Hepatocyte (in vitro differentiated cells): ENCODE measurements around the gene CHRD. TPM values are rescaled to one million over a fixed set of nuclear protein-coding genes. Genes with fewer than 3 reads are reported as not detected.

Source experiments
- DNase-seq: peaks from one replicate; pipeline ENCODE4 v3.0.0-alpha.2; 2016; ENCODE audit warnings: low spot score
- H2AFZ ChIP-seq: fragments of 200-600 bp; sonication (generic); 2 replicates; pipeline ENCODE4 v1.6.0; 2016; ENCODE audit warnings: antibody characterized with exemption, mild to moderate bottlenecking
- H3K27ac ChIP-seq: fragments of 200-600 bp; sonication (generic); 2 replicates; pipeline ENCODE4 v1.5.1; 2016; ENCODE audit warnings: mild to moderate bottlenecking
- H3K27me3 ChIP-seq: fragments of 200-600 bp; sonication (generic); 2 replicates; pipeline ENCODE4 v1.6.1; 2016
- H3K36me3 ChIP-seq: fragments of 200-600 bp; sonication (generic); replicated peaks from 2 replicates; pipeline ENCODE4 v1.5.1; 2016; ENCODE audit warnings: low read depth; ENCODE audit not compliant: insufficient read depth
- H3K4me1 ChIP-seq: fragments of 200-600 bp; sonication (generic); 2 replicates; pipeline ENCODE4 v1.5.1; 2016; ENCODE audit warnings: mild to moderate bottlenecking, moderate library complexity; ENCODE audit not compliant: insufficient read depth
- H3K4me2 ChIP-seq: fragments of 200-600 bp; sonication (generic); 2 replicates; pipeline ENCODE4 v1.6.0; 2016
- H3K4me3 ChIP-seq: fragments of 200-600 bp; sonication (generic); 2 replicates; pipeline ENCODE4 v1.5.1; 2016; ENCODE audit warnings: mild to moderate bottlenecking
- H3K79me2 ChIP-seq: fragments of 200-600 bp; sonication (generic); 2 replicates; pipeline ENCODE4 v1.6.0; 2017; ENCODE audit warnings: mild to moderate bottlenecking
- H3K9me2 ChIP-seq: fragments of 200-600 bp; sonication (generic); replicated peaks from 2 replicates; pipeline ENCODE4 v1.6.0; 2017; ENCODE audit warnings: mild to moderate bottlenecking; ENCODE audit not compliant: insufficient read depth
- H3K9me3 ChIP-seq: fragments of 200-600 bp; sonication (generic); 2 replicates; pipeline ENCODE4 v1.5.1; 2016; ENCODE audit warnings: low read depth, mild to moderate bottlenecking
- H4K20me1 ChIP-seq: fragments of 200-600 bp; sonication (generic); 2 replicates; pipeline ENCODE4 v1.6.0; 2016; ENCODE audit warnings: mild to moderate bottlenecking; ENCODE audit not compliant: insufficient read depth, poor library complexity, severe bottlenecking
- CTCF ChIP-seq: fragments of 200-600 bp; sonication (generic); IDR thresholded peaks from 2 replicates; pipeline ENCODE4 v1.5.1; 2016; ENCODE audit warnings: antibody characterized with exemption, mild to moderate bottlenecking; ENCODE audit not compliant: poor library complexity
- EZH2 ChIP-seq: fragments of 200-600 bp; sonication (generic); IDR thresholded peaks from 2 replicates; pipeline ENCODE4 v1.6.1; 2016; ENCODE audit warnings: antibody characterized with exemption, mild to moderate bottlenecking, borderline replicate concordance
- EZH2phosphoT487 ChIP-seq: fragments of 200-600 bp; sonication (generic); IDR thresholded peaks from one replicate; pipeline ENCODE4 v1.6.1; 2018; ENCODE audit warnings: antibody characterized with exemption, mild to moderate bottlenecking, low read depth, moderate library complexity; ENCODE audit not compliant: unreplicated experiment, severe bottlenecking
- WGBS: methylation state at CpG from one replicate; pipeline ENCODE4 v1.1.6; 2016; ENCODE audit warnings: low lambda C conversion rate; ENCODE audit errors: missing lambda C conversion rate; 5-methylcytosine and 5-hydroxymethylcytosine counted together
- polyA plus RNA-seq: library from polyadenylated mRNA; unstranded; fragments of >200 nt; fragmentation: Nextera tagmentation; extraction: Ambion mirVana; gene quantifications from 2 replicates; pipeline ENCODE4 v1.2.1, GENCODE V29; 2016
- total RNA-seq: library from RNA; depleted of rRNA; stranded (reverse); fragments of >200 nt; gene quantifications from 2 replicates; pipeline ENCODE4 v1.2.3, GENCODE V29; 2014

The CHRD gene
- total and polyA plus RNA-seq, 2 experiments from 2014 or later: 13.6 to 16.1 TPM

GRCh38 chr3:184387174-184387714 lies 7.4 kb downstream of the CHRD start:
- H3K27me3 ChIP-seq: no peaks in the 10 kb centered on the region
- no peaks in the 10 kb centered on the region for H3K36me3 ChIP-seq
- TF ChIP-seq CTCF (no peak), EZH2 (no peak), EZH2phosphoT487 (no peak)
- no peaks in the 10 kb centered on the region for H3K4me1 ChIP-seq
- no peak overlapping the region for H3K4me2 ChIP-seq
- no peaks in the 10 kb centered on the region for H3K9me3 ChIP-seq
- H3K4me3 ChIP-seq: no peak overlapping the region
- no peak overlapping the region for H3K27ac ChIP-seq
- no peaks in the 10 kb centered on the region for H3K79me2 ChIP-seq
- 96% methylated on average over 12 of the region's 12 CpGs for WGBS
- no peak for DNase-seq
- H3K9me2 ChIP-seq: no peaks in the 10 kb centered on the region
- no peak overlapping the region for H2AFZ ChIP-seq
- no peaks in the 10 kb centered on the region for H4K20me1 ChIP-seq

GRCh38 chr3:184388164-184388935 lies 8.5 kb downstream of the CHRD start:
- Histone ChIP-seq H3K4me2 (no peak overlapping the region), H3K27ac (no peak overlapping the region), H3K4me3 (no peak overlapping the region), H3K9me3 (no peaks in the 10 kb centered on the region), H3K79me2 (no peaks in the 10 kb centered on the region), H3K36me3 (no peaks in the 10 kb centered on the region), H4K20me1 (no peaks in the 10 kb centered on the region), H3K4me1 (no peaks in the 10 kb centered on the region), H2AFZ (no peak overlapping the region), H3K9me2 (no peaks in the 10 kb centered on the region), H3K27me3 (no peaks in the 10 kb centered on the region)
- WGBS: 83% methylated on average over 8 of the region's 8 CpGs
- no peak for DNase-seq
- TF ChIP-seq EZH2phosphoT487 (no peak), CTCF (no peak), EZH2 (no peak)

- no peaks in the 10 kb centered on the region for H4K20me1 ChIP-seq
- H3K9me2 ChIP-seq: no peaks in the 10 kb centered on the region
- no peak overlapping the region for H3K4me3 ChIP-seq
- H3K4me2 ChIP-seq: no peak overlapping the region
- no peak for DNase-seq
- no peak overlapping the region for H3K27ac ChIP-seq
- H3K79me2 ChIP-seq: no peaks in the 10 kb centered on the region
- TF ChIP-seq EZH2 (no peak), EZH2phosphoT487 (no peak), CTCF (no peak)
- H3K27me3 ChIP-seq: no peaks in the 10 kb centered on the region
- H3K9me3 ChIP-seq: no peaks in the 10 kb centered on the region
- 88% methylated on average over 8 of the region's 8 CpGs for WGBS
- H3K36me3 ChIP-seq: no peaks in the 10 kb centered on the region
- H3K4me1 ChIP-seq: no peaks in the 10 kb centered on the region
- no peak overlapping the region for H2AFZ ChIP-seq
Observed at GRCh38 chr3:184388936-184389230, 9.0 kb downstream of the CHRD start.
